ENCODE results near the gene HPSE2.

GRCh38 chr10:98664329-98665042 lies 571.2 kb downstream of the HPSE2 start:
- no peak for TF ChIP-seq CSRNP3 (CRISPR knock-in tag; IDR thresholded peaks at IDR 0.05)
- no peak for TF ChIP-seq GLIS3 (CRISPR knock-in tag; IDR thresholded peaks at IDR 0.05)
- TF ChIP-seq TOX (CRISPR knock-in tag; IDR thresholded peaks at IDR 0.05; ENCODE audit: borderline replicate concordance): no peak
- no peak for TF ChIP-seq CREB5 (CRISPR knock-in tag; IDR thresholded peaks at IDR 0.05; ENCODE audit: low read depth)
- no peak for TF ChIP-seq ARNTL (CRISPR knock-in tag; IDR thresholded peaks at IDR 0.05; ENCODE audit: borderline replicate concordance, low read depth)
- no peak for TF ChIP-seq PATZ1 (CRISPR knock-in tag; IDR thresholded peaks at IDR 0.05; ENCODE audit: borderline replicate concordance)
- no peak for TF ChIP-seq ZNF565 (CRISPR knock-in tag; conservative IDR thresholded peaks at IDR 0.05; ENCODE audit: low read depth)
